ENCODE results near the gene SKI. TPM values are rescaled to one million over a fixed set of nuclear protein-coding genes. Genes with fewer than 3 reads are reported as not detected.

SKI gene
- total and polyA plus RNA-seq, 12 donors = 4.8 to 53.6 (median 34.7) TPM

DNA sequence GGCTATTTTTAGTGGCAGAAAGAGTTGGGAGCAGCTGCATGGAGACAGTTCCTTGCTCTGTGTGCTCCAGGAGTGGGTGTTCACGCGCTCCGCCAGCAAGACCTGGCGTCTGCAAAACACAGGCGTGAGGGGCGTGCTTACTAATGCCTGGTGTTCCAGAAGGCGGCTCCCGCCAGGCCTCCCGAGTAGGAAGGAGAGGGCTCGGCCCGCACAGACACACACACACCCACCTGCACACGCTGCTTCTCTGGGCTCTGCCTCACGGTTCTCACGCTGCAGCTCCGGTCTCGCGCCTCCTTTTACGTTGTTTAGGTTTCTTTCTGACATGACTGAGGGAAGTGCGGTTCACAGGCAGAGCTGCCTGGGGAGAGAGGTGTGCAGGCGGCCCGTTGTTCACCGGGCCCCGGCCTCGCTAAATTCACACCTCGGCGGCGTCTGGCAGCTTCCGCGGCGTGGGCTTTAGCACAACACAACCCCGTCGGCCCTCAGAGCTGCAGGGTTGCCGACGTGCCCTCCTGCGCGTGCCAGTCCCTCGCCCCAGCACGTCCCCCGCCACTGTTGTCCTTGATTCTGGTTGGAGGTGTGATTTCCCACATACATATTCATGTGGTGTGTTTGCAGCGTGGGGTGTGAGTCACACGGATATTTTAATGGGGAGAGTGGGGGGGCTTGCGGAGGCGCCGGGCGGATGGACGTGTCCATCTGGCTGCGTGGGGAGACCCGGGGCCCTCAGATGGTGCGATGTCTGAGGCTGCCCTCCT is 77.0 kb downstream of the SKI start:
- DNase-seq = no peak
- intact Hi-C loops (cut with DNase I) = no loop called here
- no peaks in the 10 kb centered on the region for H3K9me3 ChIP-seq (replicated peaks in 1 of 3)
- no peak overlapping the region for H3K4me3 ChIP-seq
- H3K27ac ChIP-seq = peak overlapping the region in 1 of 5 donors; percentile 6
- H3K4me1 ChIP-seq (replicated peaks in 1 of 2) = peaks cover 4 to 22% of the 10 kb centered on the region in 2 donors
- H3K36me3 ChIP-seq (replicated peaks in 1 of 2) = peaks cover 0 to 60% of the 10 kb centered on the region in 2 donors
- no peaks in the 10 kb centered on the region for H3K27me3 ChIP-seq
- TF ChIP-seq, protein P1, sequence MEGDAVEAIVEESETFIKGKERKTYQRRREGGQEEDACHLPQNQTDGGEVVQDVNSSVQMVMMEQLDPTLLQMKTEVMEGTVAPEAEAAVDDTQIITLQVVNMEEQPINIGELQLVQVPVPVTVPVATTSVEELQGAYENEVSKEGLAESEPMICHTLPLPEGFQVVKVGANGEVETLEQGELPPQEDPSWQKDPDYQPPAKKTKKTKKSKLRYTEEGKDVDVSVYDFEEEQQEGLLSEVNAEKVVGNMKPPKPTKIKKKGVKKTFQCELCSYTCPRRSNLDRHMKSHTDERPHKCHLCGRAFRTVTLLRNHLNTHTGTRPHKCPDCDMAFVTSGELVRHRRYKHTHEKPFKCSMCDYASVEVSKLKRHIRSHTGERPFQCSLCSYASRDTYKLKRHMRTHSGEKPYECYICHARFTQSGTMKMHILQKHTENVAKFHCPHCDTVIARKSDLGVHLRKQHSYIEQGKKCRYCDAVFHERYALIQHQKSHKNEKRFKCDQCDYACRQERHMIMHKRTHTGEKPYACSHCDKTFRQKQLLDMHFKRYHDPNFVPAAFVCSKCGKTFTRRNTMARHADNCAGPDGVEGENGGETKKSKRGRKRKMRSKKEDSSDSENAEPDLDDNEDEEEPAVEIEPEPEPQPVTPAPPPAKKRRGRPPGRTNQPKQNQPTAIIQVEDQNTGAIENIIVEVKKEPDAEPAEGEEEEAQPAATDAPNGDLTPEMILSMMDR (IDR thresholded peaks at IDR 0.05) = no peak
- WGBS, 4 donors = 81 to 91% (median 86%) methylated on average over 36 to 49 of the region's 49 CpGs

DNA sequence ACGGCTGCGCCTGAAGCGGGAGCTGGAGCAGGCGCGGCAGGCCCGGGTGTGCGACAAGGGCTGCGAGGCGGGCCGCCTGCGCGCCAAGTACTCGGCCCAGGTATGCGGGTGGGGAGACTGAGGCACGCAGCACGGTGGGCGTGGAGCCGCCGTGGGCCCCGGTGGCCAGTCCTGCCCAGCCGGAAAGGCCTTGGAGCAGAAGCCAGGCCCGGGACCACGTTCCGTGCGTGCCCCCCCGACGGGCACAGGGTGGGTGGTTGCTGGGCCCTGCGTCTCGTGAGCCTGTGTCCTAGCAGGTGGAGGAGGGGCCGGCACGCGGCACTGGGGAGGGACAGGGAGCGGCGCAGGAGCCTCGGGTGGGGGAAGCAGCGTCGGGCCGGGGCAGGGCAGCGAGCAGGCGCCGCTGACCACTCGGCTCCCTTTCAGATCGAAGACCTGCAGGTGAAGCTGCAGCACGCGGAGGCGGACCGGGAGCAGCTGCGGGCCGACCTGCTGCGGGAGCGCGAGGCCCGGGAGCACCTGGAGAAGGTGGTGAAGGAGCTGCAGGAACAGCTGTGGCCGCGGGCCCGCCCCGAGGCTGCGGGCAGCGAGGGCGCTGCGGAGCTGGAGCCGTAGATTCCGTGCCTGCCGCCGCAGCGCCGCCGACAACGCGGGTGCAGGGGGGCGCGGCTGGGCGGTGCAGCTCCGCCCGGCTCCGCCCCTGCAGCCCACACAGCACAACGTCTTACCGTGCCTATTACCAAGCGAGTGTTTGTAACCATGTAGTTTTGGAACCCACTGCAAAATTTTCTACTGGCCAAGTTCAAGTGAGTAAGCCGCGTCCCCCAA is 78.2 kb downstream of the SKI start:
- H3K4me3 ChIP-seq = no peak overlapping the region
- TF ChIP-seq POLR2A (IDR thresholded peaks at IDR 0.05) = no peak
- TF ChIP-seq, protein P1 (IDR thresholded peaks at IDR 0.05) = no peak
- no peak overlapping the region for H3K27ac ChIP-seq
- no peaks in the 10 kb centered on the region for H3K9me3 ChIP-seq (replicated peaks in 1 of 3)
- peaks cover 6 to 19% of the 10 kb centered on the region in 2 donors for H3K4me1 ChIP-seq (replicated peaks in 1 of 2)
- DNase-seq = no peak
- intact Hi-C loops (cut with DNase I) = no loop called here
- H3K27me3 ChIP-seq = no peaks in the 10 kb centered on the region
- peaks cover 0 to 60% of the 10 kb centered on the region in 2 donors for H3K36me3 ChIP-seq (replicated peaks in 1 of 2)
- 90 to 97% (median 92%) methylated on average over 40 to 81 of the region's 81 CpGs for WGBS, 4 donors

DNA sequence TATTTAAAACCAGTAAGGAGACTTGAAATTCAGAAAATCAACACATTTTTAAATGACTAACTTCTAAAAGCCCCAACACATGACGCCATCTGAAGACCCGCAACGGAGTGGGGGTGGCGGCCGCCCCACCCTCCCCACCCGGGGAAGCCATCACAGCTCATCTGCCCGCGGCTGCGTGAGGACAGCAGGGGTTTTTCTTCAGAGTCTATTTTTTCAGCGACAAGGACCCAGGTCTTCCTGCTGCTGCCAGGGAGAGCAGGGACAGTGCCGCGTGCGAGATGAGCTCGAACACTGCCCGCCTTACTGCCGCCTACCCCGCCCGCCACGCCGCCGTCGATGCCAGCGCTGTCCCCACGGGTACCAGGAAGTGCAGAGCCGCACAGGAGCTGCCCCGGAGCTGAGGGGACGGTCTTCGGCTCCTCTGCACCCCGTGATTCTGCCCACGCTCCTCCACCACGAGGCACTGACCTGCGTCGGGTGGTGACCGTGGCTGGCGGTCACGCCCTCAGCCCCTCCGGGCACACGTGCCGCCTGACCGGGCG is 79.0 kb downstream of the SKI start:
- no peak overlapping the region for H3K4me3 ChIP-seq
- peaks cover 0 to 60% of the 10 kb centered on the region in 2 donors for H3K36me3 ChIP-seq (replicated peaks in 1 of 2)
- H3K9me3 ChIP-seq (replicated peaks in 1 of 3) = no peaks in the 10 kb centered on the region
- intact Hi-C loops (cut with DNase I) = no loop called here
- H3K27me3 ChIP-seq = no peaks in the 10 kb centered on the region
- 94 to 96% (median 95%) methylated on average over 33 to 41 of the region's 41 CpGs for WGBS, 4 donors
- DNase-seq = no peak
- H3K27ac ChIP-seq = no peak overlapping the region
- H3K4me1 ChIP-seq (replicated peaks in 1 of 2) = peaks cover 6 to 18% of the 10 kb centered on the region in 2 donors
- TF ChIP-seq POLR2A (IDR thresholded peaks at IDR 0.05) = no peak
- TF ChIP-seq, protein P1 (IDR thresholded peaks at IDR 0.05) = no peak

DNA sequence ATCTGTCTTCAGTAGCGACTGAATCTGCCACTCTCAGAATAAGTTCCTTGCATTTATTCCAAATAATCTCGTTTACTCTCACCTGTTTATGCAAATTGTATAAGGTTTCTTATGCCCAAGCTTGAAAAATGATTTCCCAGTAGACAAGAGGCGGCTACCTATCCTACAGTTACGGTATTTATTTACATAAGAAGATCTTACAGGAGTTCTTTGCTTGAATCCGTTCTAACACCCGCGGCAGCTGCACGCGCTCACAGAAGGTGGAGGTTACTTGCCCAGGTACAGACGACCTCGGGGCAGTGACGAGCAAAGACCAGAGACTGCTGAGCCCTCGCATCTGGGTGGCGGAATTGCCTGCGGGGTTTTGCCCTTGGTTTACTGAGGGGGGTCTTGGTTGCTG is 79.9 kb downstream of the SKI start:
- H3K36me3 ChIP-seq (replicated peaks in 1 of 2) = peaks cover 0 to 60% of the 10 kb centered on the region in 2 donors
- WGBS, 4 donors = 94 to 96% (median 95%) methylated on average over 15 of the region's 15 CpGs
- no peak for TF ChIP-seq POLR2A (IDR thresholded peaks at IDR 0.05)
- TF ChIP-seq, protein P1 (IDR thresholded peaks at IDR 0.05) = no peak
- H3K4me3 ChIP-seq = no peak overlapping the region
- intact Hi-C loops (cut with DNase I) = no loop called here
- no peak overlapping the region for H3K27ac ChIP-seq
- no peaks in the 10 kb centered on the region for H3K9me3 ChIP-seq (replicated peaks in 1 of 3)
- peaks cover 6 to 20% of the 10 kb centered on the region in 2 donors for H3K4me1 ChIP-seq (replicated peaks in 1 of 2)
- no peaks in the 10 kb centered on the region for H3K27me3 ChIP-seq
- DNase-seq = no peak
